Hematopoietic multipotent progenitor cell treated with erythropoietin and hydrocortisone succinate and interleukin-3 and kit ligand, for 17 days (in vitro differentiated cells): Measurements from ENCODE around the gene INPP5A.

Experiments used
- DNase-seq: peaks from one replicate; pipeline ENCODE4 v3.0.0-alpha.2; 2015; ENCODE audit warnings: low spot score

The INPP5A gene

GRCh38 chr10:132631338-132631735, 93.8 kb downstream of the INPP5A start:
- no peak for DNase-seq

- DNase-seq = no peak
Measured at GRCh38 chr10:132632091-132632561, 94.5 kb downstream of the INPP5A start.

GRCh38 chr10:132632851-132633684, 95.5 kb downstream of the INPP5A start:
- DNase-seq = no peak

- DNase-seq = peak; percentile 65
Measured at GRCh38 chr10:132634241-132634946, 96.8 kb downstream of the INPP5A start.

- DNase-seq = no peak
Measured at GRCh38 chr10:132634947-132635271, 97.3 kb downstream of the INPP5A start.

- DNase-seq = no peak
Measured at GRCh38 chr10:132636358-132636757, 98.8 kb downstream of the INPP5A start.

GRCh38 chr10:132637477-132638129, 100.0 kb downstream of the INPP5A start:
- DNase-seq = peak; percentile 39

GRCh38 chr10:132638130-132638515, 100.5 kb downstream of the INPP5A start:
- no peak for DNase-seq

- no peak for DNase-seq
Measured at GRCh38 chr10:132639470-132639869, 101.9 kb downstream of the INPP5A start.

GRCh38 chr10:132640326-132641125, 102.9 kb downstream of the INPP5A start:
- no peak for DNase-seq

GRCh38 chr10:132641401-132641800, 103.8 kb downstream of the INPP5A start:
- DNase-seq = no peak

- no peak for DNase-seq
Measured at GRCh38 chr10:132641966-132642731, 104.6 kb downstream of the INPP5A start.

- DNase-seq = no peak
Measured at GRCh38 chr10:132642732-132643008, 105.1 kb downstream of the INPP5A start.

- DNase-seq = no peak
Measured at GRCh38 chr10:132643709-132644526, 106.3 kb downstream of the INPP5A start.

- DNase-seq = no peak
Measured at GRCh38 chr10:132644527-132645246, 107.1 kb downstream of the INPP5A start.

- DNase-seq = no peak
Measured at GRCh38 chr10:132645247-132645530, 107.6 kb downstream of the INPP5A start.

GRCh38 chr10:132645630-132646442, 108.2 kb downstream of the INPP5A start:
- DNase-seq = no peak

GRCh38 chr10:132646443-132647097, 109.0 kb downstream of the INPP5A start:
- no peak for DNase-seq

- no peak for DNase-seq
Measured at GRCh38 chr10:132647424-132647823, 109.8 kb downstream of the INPP5A start.
